Lower leg skin (tissue), 4 donors: Measurements from ENCODE around the gene TBX15. TPM values are rescaled to one million over a fixed set of nuclear protein-coding genes. Genes with fewer than 3 reads are reported as not detected.

Experiments
- DNase-seq, 2 donors: peaks; one replicate each; pipeline ENCODE4 v3.0.0-alpha.2; 2019; ENCODE audit warnings: low spot score in 2 of 2
- H3K4me3 ChIP-seq: fragments of 200-600 bp; sonication (generic); 2 replicates; pipeline ENCODE4 v1.5.1; 2017; ENCODE audit warnings: mild to moderate bottlenecking, low read depth; ENCODE audit not compliant: poor library complexity, severe bottlenecking
- CTCF ChIP-seq, 3 donors: fragments of 450-650 bp; IDR thresholded peaks; one replicate each; pipeline ENCODE4 v1.5.1; 2016; ENCODE audit warnings: antibody characterized with exemption in 3 of 3, mild to moderate bottlenecking in 3 of 3, moderate library complexity in 2 of 3
- POLR2A ChIP-seq, 2 donors: fragments of 450-650 bp; IDR thresholded peaks; one replicate each; pipeline ENCODE4 v1.6.1; 2016 to 2017; ENCODE audit warnings: antibody characterized with exemption in 2 of 2, mild to moderate bottlenecking in 1 of 2, moderate library complexity in 1 of 2
- WGBS, 2 donors: methylation state at CpG; one replicate each; pipeline ENCODE4 v1.1.5; 2018; 5-methylcytosine and 5-hydroxymethylcytosine counted together
- intact Hi-C: fragments of 100-400 bp; cut with DNase I; formaldehyde crosslinking; loops from one replicate; pipeline ENCODE4 v1.15.0; 2023; ENCODE audit warnings: low total_unique reads
- total RNA-seq, 4 donors: library from RNA; depleted of rRNA; stranded (reverse); fragments of >200 nt; gene quantifications; one replicate each; pipeline ENCODE4 v1.1.0, GENCODE V29; 2016

The TBX15 gene
- total RNA-seq, 4 donors from 2014 or later = 4.7 to 17.0 (median 5.9) TPM

- 87 to 89% methylated on average over 5 of the region's 5 CpGs for WGBS, 2 donors
- TF ChIP-seq POLR2A (IDR thresholded peaks at IDR 0.05) = no peak
- no peak for TF ChIP-seq CTCF (IDR thresholded peaks at IDR 0.05)
- no peak for DNase-seq
- no peak overlapping the region for H3K4me3 ChIP-seq
- intact Hi-C loops = no loop called here
Measured at GRCh38 chr1:118890851-118891384, 97.2 kb downstream of the TBX15 start.

GRCh38 chr1:118884946-118885345 is 103.2 kb downstream of the TBX15 start:
- no peak for DNase-seq
- WGBS, 2 donors = 89 to 90% methylated on average over 4 of the region's 4 CpGs
- no peak overlapping the region for H3K4me3 ChIP-seq
- TF ChIP-seq CTCF (IDR thresholded peaks at IDR 0.05) (no peak), POLR2A (IDR thresholded peaks at IDR 0.05) (no peak)
- intact Hi-C loops = no loop called here

GRCh38 chr1:118881751-118882150 is 106.4 kb downstream of the TBX15 start:
- 58 to 78% methylated on average over 2 of the region's 2 CpGs for WGBS, 2 donors
- TF ChIP-seq CTCF (IDR thresholded peaks at IDR 0.05) (no peak), POLR2A (IDR thresholded peaks at IDR 0.05) (no peak)

GRCh38 chr1:118878661-118879060 is 109.5 kb downstream of the TBX15 start:
- DNase-seq = no peak
- intact Hi-C loops = no loop called here
- TF ChIP-seq CTCF (IDR thresholded peaks at IDR 0.05) (no peak), POLR2A (IDR thresholded peaks at IDR 0.05) (no peak)
- WGBS, 2 donors = 32 to 47% methylated on average over 4 of the region's 4 CpGs
- no peak overlapping the region for H3K4me3 ChIP-seq

More at GRCh38 chr1:118881751-118882150, 106.4 kb downstream of the TBX15 start:
- DNase-seq = no peak
- intact Hi-C loops = no loop called here
- no peak overlapping the region for H3K4me3 ChIP-seq

- TF ChIP-seq CTCF (IDR thresholded peaks at IDR 0.05) = no peak
- no peak for TF ChIP-seq POLR2A (IDR thresholded peaks at IDR 0.05)
- no peak overlapping the region for H3K4me3 ChIP-seq
- no peak for DNase-seq
- WGBS, 2 donors = 63 to 70% methylated on average over 3 of the region's 3 CpGs
- intact Hi-C loops = no loop called here
Measured at GRCh38 chr1:118877668-118878396, 110.3 kb downstream of the TBX15 start.
